ENCODE results near the gene ARHGEF6. TPM values are rescaled to one million over a fixed set of nuclear protein-coding genes. Genes with fewer than 3 reads are reported as not detected.

Gene ARHGEF6
- total RNA-seq, 4 donors from 2014 or later = 4.2 to 13.9 (median 8.2) TPM

GRCh38 chrX:136643243-136643642 is 137.5 kb downstream of the ARHGEF6 start:
- TF ChIP-seq EP300 (IDR thresholded peaks at IDR 0.05; ENCODE audit: low read depth) (no peak), POLR2A (IDR thresholded peaks at IDR 0.05) (no peak), POLR2AphosphoS5 (IDR thresholded peaks at IDR 0.05) (no peak), CTCF (IDR thresholded peaks at IDR 0.05) (no peak)
- no peak overlapping the region for H3K4me3 ChIP-seq
- H3K27me3 ChIP-seq = no peaks in the 10 kb centered on the region
- no peak overlapping the region for H3K27ac ChIP-seq
- WGBS, 2 donors (ENCODE audit: low coverage in 1 of 2) = 75% methylated on average over 1 of the region's 1 CpG; no CpG with 5 or more reads in 1 of the 2 donors
- H3K9me3 ChIP-seq = no peaks in the 10 kb centered on the region
- no peak for DNase-seq
- H3K4me1 ChIP-seq = no peaks in the 10 kb centered on the region
- H3K36me3 ChIP-seq = no peaks in the 10 kb centered on the region
- in situ Hi-C loops (cut with MboI; ENCODE audit: low pct_ligation_motif_present in 1 of 4, low pct_unique_long_range_greater_than_20kb in 1 of 4, low sequenced_read_pairs in 3 of 4) (no loop called here), intact Hi-C loops (cut with DNase I; ENCODE audit: low total_unique reads) (no loop called here)

GRCh38 chrX:136639506-136640176 is 141.1 kb downstream of the ARHGEF6 start:
- Histone ChIP-seq H3K9me3 (no peaks in the 10 kb centered on the region), H3K27me3 (no peaks in the 10 kb centered on the region), H3K4me1 (no peaks in the 10 kb centered on the region), H3K4me3 (no peak overlapping the region), H3K27ac (no peak overlapping the region), H3K36me3 (no peaks in the 10 kb centered on the region)
- DNase-seq = no peak
- no peak for TF ChIP-seq POLR2A (IDR thresholded peaks at IDR 0.05)
- in situ Hi-C loops (cut with MboI; ENCODE audit: low pct_ligation_motif_present in 1 of 4, low pct_unique_long_range_greater_than_20kb in 1 of 4, low sequenced_read_pairs in 3 of 4) = no loop called here
- intact Hi-C loops (cut with DNase I; ENCODE audit: low total_unique reads) = no loop called here
- 76 to 100% methylated on average over 1 to 8 of the region's 8 CpGs for WGBS, 2 donors (ENCODE audit: low coverage in 1 of 2)

GRCh38 chrX:136636121-136636520 is 144.6 kb downstream of the ARHGEF6 start:
- Histone ChIP-seq H3K4me1 (no peaks in the 10 kb centered on the region), H3K9me3 (no peaks in the 10 kb centered on the region), H3K36me3 (no peaks in the 10 kb centered on the region), H3K27ac (no peak overlapping the region), H3K4me3 (no peak overlapping the region), H3K27me3 (no peaks in the 10 kb centered on the region)
- TF ChIP-seq EP300 (IDR thresholded peaks at IDR 0.05; ENCODE audit: low read depth) (no peak), POLR2AphosphoS5 (IDR thresholded peaks at IDR 0.05) (no peak), POLR2A (IDR thresholded peaks at IDR 0.05) (no peak), CTCF (IDR thresholded peaks at IDR 0.05) (no peak)
- 0 to 33% methylated on average over 1 to 3 of the region's 3 CpGs for WGBS, 2 donors (ENCODE audit: low coverage in 1 of 2)
- in situ Hi-C loops (cut with MboI; ENCODE audit: low pct_ligation_motif_present in 1 of 4, low pct_unique_long_range_greater_than_20kb in 1 of 4, low sequenced_read_pairs in 3 of 4) = no loop called here
- no peak for DNase-seq
- intact Hi-C loops (cut with DNase I; ENCODE audit: low total_unique reads) = no loop called here

- Histone ChIP-seq H3K36me3 (no peaks in the 10 kb centered on the region), H3K27ac (no peak overlapping the region), H3K27me3 (no peaks in the 10 kb centered on the region), H3K4me3 (no peak overlapping the region), H3K9me3 (no peaks in the 10 kb centered on the region), H3K4me1 (no peaks in the 10 kb centered on the region)
- DNase-seq = no peak
- no peak for TF ChIP-seq POLR2AphosphoS5 (IDR thresholded peaks at IDR 0.05)
- no peak for TF ChIP-seq EP300 (IDR thresholded peaks at IDR 0.05; ENCODE audit: low read depth)
- no peak for TF ChIP-seq CTCF (IDR thresholded peaks at IDR 0.05)
- TF ChIP-seq POLR2A (IDR thresholded peaks at IDR 0.05) = no peak
- 82 to 90% methylated on average over 3 to 6 of the region's 6 CpGs for WGBS, 2 donors (ENCODE audit: low coverage in 1 of 2)
- in situ Hi-C loops (cut with MboI; ENCODE audit: low pct_ligation_motif_present in 1 of 4, low pct_unique_long_range_greater_than_20kb in 1 of 4, low sequenced_read_pairs in 3 of 4) (no loop called here), intact Hi-C loops (cut with DNase I; ENCODE audit: low total_unique reads) (no loop called here)
Measured at GRCh38 chrX:136635235-136635634, 145.5 kb downstream of the ARHGEF6 start.

- Histone ChIP-seq H3K4me1 (no peaks in the 10 kb centered on the region), H3K4me3 (no peak overlapping the region), H3K36me3 (no peaks in the 10 kb centered on the region), H3K27me3 (no peaks in the 10 kb centered on the region), H3K27ac (no peak overlapping the region), H3K9me3 (no peaks in the 10 kb centered on the region)
- no peak for DNase-seq
- whole genome bisulfite sequencing, 2 donors (ENCODE audit: low coverage in 1 of 2) = 42% methylated on average over 1 of the region's 1 CpG; no CpG with 5 or more reads in 1 of the 2 donors
- TF ChIP-seq POLR2AphosphoS5 (IDR thresholded peaks at IDR 0.05) (no peak), POLR2A (IDR thresholded peaks at IDR 0.05) (no peak), EP300 (IDR thresholded peaks at IDR 0.05; ENCODE audit: low read depth) (no peak), CTCF (IDR thresholded peaks at IDR 0.05) (no peak)
- in situ Hi-C loops (cut with MboI; ENCODE audit: low pct_ligation_motif_present in 1 of 4, low pct_unique_long_range_greater_than_20kb in 1 of 4, low sequenced_read_pairs in 3 of 4) = no loop called here
- intact Hi-C loops (cut with DNase I; ENCODE audit: low total_unique reads) = no loop called here
Measured at GRCh38 chrX:136630881-136631280, 149.9 kb downstream of the ARHGEF6 start.
